Islet precursor cell (in vitro differentiated cells): ENCODE data around the gene ZNF488.

Experiments
- DNase-seq: peaks from one replicate; pipeline ENCODE4 v3.0.0-alpha.2; 2018

The ZNF488 gene

GRCh38 chr10:47326927-47327330 lies 57.2 kb downstream of the ZNF488 start:
- no peak for DNase-seq

- DNase-seq: peak; percentile 43
Observed at GRCh38 chr10:47326306-47326926, 57.7 kb downstream of the ZNF488 start.

DNA sequence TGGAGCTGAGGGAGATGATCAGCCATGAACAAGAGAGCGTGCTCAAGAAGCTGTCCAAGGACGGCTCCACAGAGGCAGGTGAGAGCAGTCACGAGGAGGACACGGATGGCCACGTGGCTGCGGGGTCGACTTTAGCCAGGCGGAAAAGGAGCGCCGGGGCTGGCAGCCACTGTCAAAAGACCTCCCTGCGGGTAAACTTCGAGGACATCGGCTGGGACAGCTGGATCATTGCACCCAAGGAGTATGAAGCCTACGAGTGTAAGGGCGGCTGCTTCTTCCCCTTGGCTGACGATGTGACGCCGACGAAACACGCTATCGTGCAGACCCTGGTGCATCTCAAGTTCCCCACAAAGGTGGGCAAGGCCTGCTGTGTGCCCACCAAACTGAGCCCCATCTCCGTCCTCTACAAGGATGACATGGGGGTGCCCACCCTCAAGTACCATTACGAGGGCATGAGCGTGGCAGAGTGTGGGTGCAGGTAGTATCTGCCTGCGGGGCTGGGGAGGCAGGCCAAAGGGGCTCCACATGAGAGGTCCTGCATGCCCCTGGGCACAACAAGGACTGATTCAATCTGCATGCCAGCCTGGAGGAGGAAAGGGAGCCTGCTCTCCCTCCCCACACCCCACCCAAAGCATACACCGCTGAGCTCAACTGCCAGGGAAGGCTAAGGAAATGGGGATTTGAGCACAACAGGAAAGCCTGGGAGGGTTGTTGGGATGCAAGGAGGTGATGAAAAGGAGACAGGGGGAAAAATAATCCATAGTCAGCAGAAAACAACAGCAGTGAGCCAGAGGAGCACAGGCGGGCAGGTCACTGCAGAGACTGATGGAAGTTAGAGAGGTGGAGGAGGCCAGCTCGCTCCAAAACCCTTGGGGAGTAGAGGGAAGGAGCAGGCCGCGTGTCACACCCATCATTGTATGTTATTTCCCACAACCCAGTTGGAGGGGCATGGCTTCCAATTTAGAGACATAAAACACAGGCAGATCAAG lies 58.5 kb downstream of the ZNF488 start:
- peak; percentile 40 for DNase-seq

DNA sequence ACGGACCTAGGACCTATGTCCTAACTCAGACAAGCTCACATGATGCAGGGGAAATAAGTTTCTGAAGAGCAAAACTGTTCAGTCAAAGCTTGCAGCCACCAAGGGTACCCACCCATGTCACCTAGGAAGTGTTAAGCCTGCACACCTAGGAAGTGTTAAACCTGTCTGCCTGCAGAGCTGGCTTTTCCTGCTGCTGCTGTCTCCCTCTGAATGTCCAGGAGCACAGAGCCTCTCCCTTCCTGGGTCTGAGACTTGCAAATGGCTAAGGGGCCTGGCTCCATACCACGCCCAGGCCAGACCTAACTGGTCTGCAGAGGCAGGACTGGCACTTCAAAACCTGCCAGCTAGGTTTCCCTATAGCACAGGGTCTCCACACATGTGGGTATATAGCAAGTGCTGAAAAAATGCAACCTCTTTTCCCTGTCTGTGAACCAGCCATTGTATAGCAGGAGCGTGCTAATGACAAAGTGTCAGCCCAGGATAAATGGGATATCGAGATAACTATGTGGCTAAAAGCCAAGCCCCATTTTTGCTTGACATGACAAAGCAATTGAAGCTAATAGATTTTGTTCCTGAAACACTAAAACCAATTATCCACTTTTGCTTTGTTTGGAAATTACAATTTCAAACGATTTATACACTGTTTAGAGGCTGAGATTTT lies 60.3 kb downstream of the ZNF488 start:
- peak; percentile 58 for DNase-seq

- DNase-seq: no peak
Observed at GRCh38 chr10:47323087-47323486, 61.0 kb downstream of the ZNF488 start.

GRCh38 chr10:47322300-47323061 lies 61.6 kb downstream of the ZNF488 start, which contains the start of gene GDF2:
GDF2 (plus strand) TSS chr10:47322454; CDS start chr10:47322669, 215 bp downstream.
- peak; percentile 48 for DNase-seq

GRCh38 chr10:47321521-47322195 lies 62.4 kb downstream of the ZNF488 start:
- DNase-seq: peak; percentile 40

DNA sequence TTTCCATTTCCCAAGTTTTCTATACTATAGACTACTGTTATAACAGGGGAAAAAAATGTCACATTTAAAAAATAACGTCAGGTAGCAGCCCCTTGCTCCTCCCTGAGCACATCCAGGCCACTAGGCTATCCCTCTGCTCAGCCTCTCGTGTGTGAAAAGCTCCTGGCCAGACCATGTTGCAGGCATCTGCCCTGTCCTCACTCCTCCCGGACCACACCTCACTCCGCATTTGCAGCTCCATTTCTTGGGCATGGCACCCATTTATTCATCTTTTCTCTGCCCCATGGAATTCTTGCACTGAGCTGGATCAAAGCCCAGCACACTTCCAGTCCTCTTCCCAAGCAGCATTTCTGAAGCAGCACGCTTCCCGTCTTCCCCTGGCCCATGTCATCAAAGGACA lies 63.3 kb downstream of the ZNF488 start:
- no peak for DNase-seq

DNA sequence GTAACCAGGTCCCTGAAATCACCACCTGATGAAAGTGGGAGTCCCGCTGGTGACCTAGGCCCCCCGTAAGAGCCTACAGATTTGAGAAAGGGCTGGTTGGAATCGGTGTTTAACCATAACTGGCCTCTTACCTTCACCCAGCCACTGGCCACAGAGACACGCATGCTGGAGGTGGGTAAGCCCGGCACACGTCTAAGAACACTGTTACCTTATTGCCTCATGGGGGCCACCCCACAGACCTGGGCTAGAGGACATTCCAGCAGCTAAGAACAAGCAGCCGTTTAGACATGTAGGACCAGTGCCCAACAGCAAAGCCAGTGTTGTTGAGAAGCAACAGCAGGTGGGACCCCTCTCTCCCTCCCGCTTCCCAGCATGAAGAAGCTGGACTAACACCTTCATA lies 64.3 kb downstream of the ZNF488 start:
- DNase-seq: peak; percentile 27

DNA sequence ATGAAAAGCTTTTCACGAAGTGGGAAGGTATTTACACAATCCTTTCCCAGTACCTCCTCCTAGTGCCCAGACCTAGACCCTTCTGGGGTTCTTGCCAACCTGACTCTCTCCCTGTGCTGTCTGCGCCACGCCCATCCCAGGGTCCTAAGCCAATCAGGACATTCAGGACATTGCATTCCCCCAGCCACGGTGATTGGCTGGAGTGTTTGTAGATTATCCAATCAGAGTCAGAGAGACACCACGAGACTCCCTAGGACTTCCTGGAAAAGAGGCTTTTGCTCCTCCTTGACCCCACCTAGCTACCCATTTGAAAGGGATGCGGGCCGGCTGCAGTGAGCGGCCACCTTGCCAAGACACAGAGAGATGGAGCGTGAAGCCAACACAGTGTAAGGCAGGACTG lies 65.4 kb downstream of the ZNF488 start:
- DNase-seq: peak; percentile 37

GRCh38 chr10:47317251-47317650 lies 66.8 kb downstream of the ZNF488 start:
- no peak for DNase-seq

DNA sequence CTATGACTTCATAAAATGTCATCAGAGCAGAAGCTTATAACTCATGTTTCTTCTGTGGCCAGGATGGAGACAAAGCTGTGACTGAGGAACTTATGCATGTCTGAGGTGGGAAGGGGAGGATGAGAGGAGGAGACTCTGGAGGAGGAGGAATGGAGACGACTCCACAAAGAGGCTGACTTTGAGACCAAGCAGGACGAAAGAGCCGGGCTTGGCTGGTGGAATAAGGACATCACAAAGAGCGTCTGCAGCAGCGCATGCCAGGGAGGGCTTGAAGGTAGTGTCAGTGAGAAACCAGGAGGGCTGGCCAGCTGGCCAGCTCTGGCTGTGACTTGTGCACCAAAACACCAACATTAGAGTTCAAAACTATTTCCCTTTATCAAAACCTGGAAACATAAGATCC lies 68.0 kb downstream of the ZNF488 start:
- DNase-seq: no peak
